Suppressor macrophage (primary cell): Measurements from ENCODE around the gene TMPRSS15.
"Not testable (repeated sequence)": the region's sequence is repeated elsewhere in the genome, so short reads cannot be mapped to it uniquely, and the experiment has no call there.

Experiments used
- DNase-seq, 4 experiments: peaks; one replicate each; pipeline ENCODE4 v3.0.0-alpha.2; 2020 to 2022
- total RNA-seq, 17 experiments: gene quantifications; one replicate each; lab custom pipeline; 2026; ENCODE audit warnings: mixed read lengths in 6 of 17, inconsistent platforms in 3 of 17; lab: John Stamatoyannopoulos, UW

TMPRSS15 gene
- total RNA-seq = 0 to 2.9 (median 0) reads per million in 17 experiments

GRCh38 chr21:18403735-18404450 is at the start of gene TMPRSS15:
TMPRSS15 (minus strand) TSS chr21:18403785; CDS start chr21:18403622, 163 bp downstream.
- DNase-seq = no peak

- no peak for DNase-seq
Observed at GRCh38 chr21:18451670-18452069, 48.1 kb upstream of the TMPRSS15 start.

GRCh38 chr21:18449605-18450550 is 46.3 kb upstream of the TMPRSS15 start:
- no peak for DNase-seq

- no peak for DNase-seq
Observed at GRCh38 chr21:18443701-18444100, 40.1 kb upstream of the TMPRSS15 start.

- DNase-seq = no peak
Observed at GRCh38 chr21:18443085-18443484, 39.5 kb upstream of the TMPRSS15 start.

- DNase-seq = peak in 1 of 4 experiments; percentile 1
Observed at GRCh38 chr21:18430341-18430740, 26.8 kb upstream of the TMPRSS15 start.

- DNase-seq = no peak
Observed at GRCh38 chr21:18424276-18424675, 20.7 kb upstream of the TMPRSS15 start.

- no peak for DNase-seq
Observed at GRCh38 chr21:18417141-18417790, 13.7 kb upstream of the TMPRSS15 start.

- no peak for DNase-seq
Observed at GRCh38 chr21:18411565-18411964, 8.0 kb upstream of the TMPRSS15 start.

- no peak for DNase-seq
Observed at GRCh38 chr21:18409579-18409978, 6.0 kb upstream of the TMPRSS15 start.

- DNase-seq = no peak
Observed at GRCh38 chr21:18398843-18399242, 4.7 kb downstream of the TMPRSS15 start.

GRCh38 chr21:18387994-18388393 is 15.6 kb downstream of the TMPRSS15 start:
- DNase-seq = no peak

- DNase-seq = peak; percentile 3 to 61 (median 31)
Observed at GRCh38 chr21:18384771-18385170, 18.8 kb downstream of the TMPRSS15 start.

- not testable (repeated sequence) for DNase-seq
Observed at GRCh38 chr21:18382934-18383619, 20.5 kb downstream of the TMPRSS15 start.

- DNase-seq = no peak
Observed at GRCh38 chr21:18382141-18382540, 21.4 kb downstream of the TMPRSS15 start.

- DNase-seq = no peak
Observed at GRCh38 chr21:18373606-18374005, 30.0 kb downstream of the TMPRSS15 start.

GRCh38 chr21:18370301-18370700 is 33.3 kb downstream of the TMPRSS15 start:
- no peak for DNase-seq

GRCh38 chr21:18369115-18369514 is 34.5 kb downstream of the TMPRSS15 start:
- DNase-seq = peak; percentile 7 to 34 (median 14)

GRCh38 chr21:18368205-18368604 is 35.4 kb downstream of the TMPRSS15 start:
- peak in 2 of 4 experiments; percentile 23 to 26 for DNase-seq

- no peak for DNase-seq
Observed at GRCh38 chr21:18356801-18357200, 46.8 kb downstream of the TMPRSS15 start.

- DNase-seq = no peak
Observed at GRCh38 chr21:18354947-18355346, 48.6 kb downstream of the TMPRSS15 start.

- DNase-seq = peak; percentile 11 to 59 (median 32)
Observed at GRCh38 chr21:18350216-18350615, 53.4 kb downstream of the TMPRSS15 start.
